Measurements from ENCODE around the gene CNTNAP4.

GRCh38 chr16:76268824-76269223 is 8.4 kb upstream of the CNTNAP4 start:
- TF ChIP-seq CTCF (IDR thresholded peaks at IDR 0.05 in 4 of 5, conservative IDR thresholded peaks at IDR 0.05 in 1 of 5), result no peak
- no peak for TF ChIP-seq POLR2A (IDR thresholded peaks at IDR 0.05)

Measured in gastrocnemius medialis (tissue), 4 donors.